ENCODE data around the gene HNRNPUL1. TPM values are rescaled to one million over a fixed set of nuclear protein-coding genes. Genes with fewer than 3 reads are reported as not detected.

The HNRNPUL1 gene
- polyA plus RNA-seq, 1 experiment = 35.4 TPM

- POLR2A ChIA-PET = no interaction called here
- Histone ChIP-seq H3K36me3 (ENCODE audit: control insufficient read depth, insufficient read depth, low read length) (peaks cover 55% of the 10 kb centered on the region), H3K4me3 (ENCODE audit: low read depth, low read length) (no peak overlapping the region), H3K27me3 (ENCODE audit: control insufficient read depth, insufficient read depth, low read length) (no peaks in the 10 kb centered on the region)
- CTCF ChIA-PET = no interaction called here
- DNase-seq (ENCODE audit: low read depth) = no peak
- TF ChIP-seq, protein P1, sequence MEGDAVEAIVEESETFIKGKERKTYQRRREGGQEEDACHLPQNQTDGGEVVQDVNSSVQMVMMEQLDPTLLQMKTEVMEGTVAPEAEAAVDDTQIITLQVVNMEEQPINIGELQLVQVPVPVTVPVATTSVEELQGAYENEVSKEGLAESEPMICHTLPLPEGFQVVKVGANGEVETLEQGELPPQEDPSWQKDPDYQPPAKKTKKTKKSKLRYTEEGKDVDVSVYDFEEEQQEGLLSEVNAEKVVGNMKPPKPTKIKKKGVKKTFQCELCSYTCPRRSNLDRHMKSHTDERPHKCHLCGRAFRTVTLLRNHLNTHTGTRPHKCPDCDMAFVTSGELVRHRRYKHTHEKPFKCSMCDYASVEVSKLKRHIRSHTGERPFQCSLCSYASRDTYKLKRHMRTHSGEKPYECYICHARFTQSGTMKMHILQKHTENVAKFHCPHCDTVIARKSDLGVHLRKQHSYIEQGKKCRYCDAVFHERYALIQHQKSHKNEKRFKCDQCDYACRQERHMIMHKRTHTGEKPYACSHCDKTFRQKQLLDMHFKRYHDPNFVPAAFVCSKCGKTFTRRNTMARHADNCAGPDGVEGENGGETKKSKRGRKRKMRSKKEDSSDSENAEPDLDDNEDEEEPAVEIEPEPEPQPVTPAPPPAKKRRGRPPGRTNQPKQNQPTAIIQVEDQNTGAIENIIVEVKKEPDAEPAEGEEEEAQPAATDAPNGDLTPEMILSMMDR (IDR thresholded peaks at IDR 0.05; ENCODE audit: insufficient read depth, low read depth, low read length) = no peak
Observed at GRCh38 chr19:41239961-41240574, 24.1 kb upstream of the HNRNPUL1 start.

DNA sequence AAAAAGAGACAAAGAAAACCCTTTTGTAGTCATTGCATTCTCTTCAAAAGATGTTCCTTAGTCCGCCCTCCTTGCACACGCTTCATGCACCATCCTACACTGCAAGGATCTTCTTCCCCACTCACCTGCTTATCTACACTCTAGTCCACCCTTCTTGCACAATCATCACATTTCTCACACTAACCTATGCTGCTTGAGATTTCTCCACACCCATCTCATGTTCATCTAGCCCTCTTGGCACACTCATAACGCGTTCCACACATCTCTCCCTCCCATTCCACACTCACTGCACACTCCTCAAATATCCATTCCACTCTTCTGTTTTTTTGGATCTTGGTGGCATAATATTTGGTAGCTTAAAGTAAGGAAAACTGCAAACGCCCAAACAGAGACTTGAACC is 22.3 kb upstream of the HNRNPUL1 start:
- no peaks in the 10 kb centered on the region for H3K27me3 ChIP-seq (ENCODE audit: control insufficient read depth, insufficient read depth, low read length)
- H3K4me3 ChIP-seq (ENCODE audit: low read depth, low read length) = no peak overlapping the region
- H3K36me3 ChIP-seq (ENCODE audit: control insufficient read depth, insufficient read depth, low read length) = peaks cover 53% of the 10 kb centered on the region
- TF ChIP-seq, protein P1 (IDR thresholded peaks at IDR 0.05; ENCODE audit: insufficient read depth, low read depth, low read length) = no peak
- no peak for DNase-seq (ENCODE audit: low read depth)
- ChIA-PET CTCF (no interaction called here), POLR2A (no interaction called here)

DNA sequence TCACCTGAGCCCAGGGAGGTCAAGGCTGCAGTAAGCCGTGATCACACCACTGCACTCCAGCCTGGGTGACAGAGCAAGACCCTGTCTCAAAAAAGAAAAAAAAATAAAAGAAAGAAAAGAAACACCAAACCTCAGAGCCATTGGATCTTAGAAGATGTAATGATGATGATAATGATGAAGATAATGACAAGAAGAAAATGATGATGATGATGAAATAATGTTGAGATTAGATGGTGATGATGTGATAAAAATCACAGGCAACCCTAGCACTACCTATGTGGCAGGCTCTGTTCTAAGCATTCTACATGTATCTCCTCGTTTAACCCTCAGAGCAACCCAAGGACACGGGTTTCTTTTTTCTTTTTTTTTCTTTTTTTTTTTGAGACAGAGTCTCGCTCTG is 20.1 kb upstream of the HNRNPUL1 start:
- CTCF ChIA-PET = no interaction called here
- Histone ChIP-seq H3K4me3 (ENCODE audit: low read depth, low read length) (no peak overlapping the region), H3K27me3 (ENCODE audit: control insufficient read depth, insufficient read depth, low read length) (no peaks in the 10 kb centered on the region), H3K36me3 (ENCODE audit: control insufficient read depth, insufficient read depth, low read length) (peaks cover 46% of the 10 kb centered on the region)
- no peak for DNase-seq (ENCODE audit: low read depth)
- TF ChIP-seq, protein P1 (IDR thresholded peaks at IDR 0.05; ENCODE audit: insufficient read depth, low read depth, low read length) = no peak
- POLR2A ChIA-PET = no interaction called here

GRCh38 chr19:41245843-41246242 is 18.3 kb upstream of the HNRNPUL1 start:
- DNase-seq (ENCODE audit: low read depth) = no peak
- H3K36me3 ChIP-seq (ENCODE audit: control insufficient read depth, insufficient read depth, low read length) = peaks cover 43% of the 10 kb centered on the region
- H3K4me3 ChIP-seq (ENCODE audit: low read depth, low read length) = no peak overlapping the region
- POLR2A ChIA-PET = no interaction called here
- TF ChIP-seq, protein P1 (IDR thresholded peaks at IDR 0.05; ENCODE audit: insufficient read depth, low read depth, low read length) = no peak
- H3K27me3 ChIP-seq (ENCODE audit: control insufficient read depth, insufficient read depth, low read length) = no peaks in the 10 kb centered on the region
- CTCF ChIA-PET = interaction anchor here (1.8 kb wide), 1 partner anchor 17 kb away, joined by 4 read pairs; no protein-coding TSS in a partner anchor

DNA sequence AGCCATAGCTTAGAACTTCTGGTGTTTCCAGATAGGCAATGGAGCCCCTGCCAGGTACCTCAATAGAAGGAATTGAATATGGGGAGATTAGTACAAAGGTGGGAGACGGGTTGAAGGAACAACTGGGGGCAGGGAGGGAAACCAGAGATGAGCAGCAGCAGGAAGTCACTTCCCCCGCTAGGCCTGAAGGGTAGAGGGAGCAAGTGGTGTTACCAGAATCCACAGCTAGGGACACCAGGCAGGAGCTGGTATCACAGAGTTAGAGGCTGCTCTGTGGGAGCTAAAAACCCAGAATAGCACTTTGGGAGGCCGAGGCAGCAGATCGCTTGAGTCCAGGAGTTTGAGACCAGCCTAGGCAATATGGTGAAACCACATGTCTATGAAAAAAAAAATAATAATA is 15.3 kb upstream of the HNRNPUL1 start:
- TF ChIP-seq, protein P1 (IDR thresholded peaks at IDR 0.05; ENCODE audit: insufficient read depth, low read depth, low read length) = no peak
- POLR2A ChIA-PET = no interaction called here

More for the DNA sequence above, 15.3 kb upstream of the HNRNPUL1 start:
- Histone ChIP-seq H3K36me3 (ENCODE audit: control insufficient read depth, insufficient read depth, low read length) (peaks cover 44% of the 10 kb centered on the region), H3K27me3 (ENCODE audit: control insufficient read depth, insufficient read depth, low read length) (no peaks in the 10 kb centered on the region), H3K4me3 (ENCODE audit: low read depth, low read length) (no peak overlapping the region)
- no peak for DNase-seq (ENCODE audit: low read depth)
- CTCF ChIA-PET = interaction anchor here (0.7 to 1.7 kb wide), 3 partner anchors 14 to 25 kb away, joined by 3 to 4 read pairs (median 3); no protein-coding TSS in a partner anchor

All from BJ (cell line).